Neural cell (in vitro differentiated cells): ENCODE results near the gene NUDT1. TPM values are rescaled to one million over a fixed set of nuclear protein-coding genes. Genes with fewer than 3 reads are reported as not detected.

Experiments used
- H2AFZ ChIP-seq: fragments of 200-600, 300-800 bp; sonication (generic), shearing (Covaris generic); 2 replicates; pipeline ENCODE4 v1.6.0; 2014; ENCODE audit warnings: low read depth, mild to moderate bottlenecking, antibody characterized with exemption, low read length, moderate library complexity
- H3F3A ChIP-seq: fragments of 200-600 bp; shearing (Covaris generic); 2 replicates; pipeline ENCODE4 v1.6.1; 2016; ENCODE audit warnings: mild to moderate bottlenecking, moderate library complexity, mixed read lengths, antibody characterized with exemption, low read length; ENCODE audit not compliant: insufficient read depth, poor library complexity, severe bottlenecking
- H3K27ac ChIP-seq: fragments of 200-600, 300-800 bp; sonication (generic), shearing (Covaris generic); 2 replicates; pipeline ENCODE4 v1.5.1; 2014; ENCODE audit warnings: mild to moderate bottlenecking, low read length, moderate library complexity
- H3K27me3 ChIP-seq: fragments of 300-800, 200-600 bp; sonication (generic), shearing (Covaris generic); 2 replicates; pipeline ENCODE4 v1.6.0; 2014; ENCODE audit warnings: mild to moderate bottlenecking, low read depth, low read length, moderate library complexity; ENCODE audit not compliant: insufficient read depth
- H3K36me3 ChIP-seq: fragments of 300-800, 200-600 bp; sonication (generic), shearing (Covaris generic); 2 replicates; pipeline ENCODE4 v1.5.1; 2014; ENCODE audit warnings: mild to moderate bottlenecking, antibody characterized with exemption, low read length, moderate library complexity; ENCODE audit not compliant: insufficient read depth
- H3K4me2 ChIP-seq: fragments of 300-800, 200-600 bp; sonication (generic), shearing (Covaris generic); 2 replicates; pipeline ENCODE4 v1.6.0; 2014; ENCODE audit warnings: mild to moderate bottlenecking, low read length
- H3K4me3 ChIP-seq: fragments of 300-800, 200-600 bp; sonication (generic), shearing (Covaris generic); 2 replicates; pipeline ENCODE4 v1.5.1; 2014; ENCODE audit warnings: mild to moderate bottlenecking, low read length, moderate library complexity
- H3K79me2 ChIP-seq: fragments of 200-600 bp; shearing (Covaris generic); replicated peaks from 2 replicates; pipeline ENCODE4 v1.6.0; 2014; ENCODE audit warnings: mild to moderate bottlenecking, low read length, moderate library complexity; ENCODE audit not compliant: insufficient read depth
- H3K9ac ChIP-seq: fragments of 300-800, 200-600 bp; sonication (generic), shearing (Covaris generic); 2 replicates; pipeline ENCODE4 v1.6.1; 2016; ENCODE audit warnings: mild to moderate bottlenecking, low read length, mixed read lengths
- H3K9me2 ChIP-seq: fragments of 200-600 bp; shearing (Covaris generic); 2 replicates; pipeline ENCODE4 v1.6.1; 2016; ENCODE audit warnings: mild to moderate bottlenecking, low read length, mixed read lengths; ENCODE audit not compliant: insufficient read depth
- H3K9me3 ChIP-seq: fragments of 200-600, 300-800 bp; sonication (generic), shearing (Covaris generic); 2 replicates; pipeline ENCODE4 v1.6.1; 2016; ENCODE audit warnings: mild to moderate bottlenecking, mixed run types, low read length, moderate library complexity, mixed read lengths
- H4K20me1 ChIP-seq: fragments of 200-600 bp; shearing (Covaris generic); 2 replicates; pipeline ENCODE4 v1.6.1; 2016; ENCODE audit warnings: mild to moderate bottlenecking, mixed run types; ENCODE audit not compliant: insufficient read depth
- EP300 ChIP-seq: fragments of 450-650 bp; conservative IDR thresholded peaks from 2 replicates; pipeline ENCODE4 v1.6.1; 2014; ENCODE audit warnings: antibody characterized with exemption, mild to moderate bottlenecking, moderate library complexity; ENCODE audit not compliant: poor library complexity, severe bottlenecking
- EZH2 ChIP-seq: fragments of 200-600, 300-800 bp; shearing (Covaris generic), sonication (generic); IDR thresholded peaks from 2 replicates; pipeline ENCODE4 v1.6.1; 2014; ENCODE audit warnings: antibody characterized with exemption, low read length, borderline replicate concordance, mild to moderate bottlenecking; ENCODE audit not compliant: insufficient read depth, poor library complexity, severe bottlenecking
- MXI1 ChIP-seq: fragments of 450-650 bp; conservative IDR thresholded peaks from 2 replicates; pipeline ENCODE4 v1.6.1; 2014; ENCODE audit warnings: antibody characterized with exemption, mild to moderate bottlenecking; ENCODE audit not compliant: poor library complexity, severe bottlenecking
- POLR2AphosphoS5 ChIP-seq: IDR thresholded peaks from 2 replicates; pipeline ENCODE4 v1.6.1; 2012
- RAD21 ChIP-seq: fragments of 450-650 bp; conservative IDR thresholded peaks from 2 replicates; pipeline ENCODE4 v1.6.1; 2014; ENCODE audit warnings: antibody characterized with exemption, mild to moderate bottlenecking, moderate library complexity
- REST ChIP-seq: IDR thresholded peaks from 2 replicates; pipeline ENCODE4 v1.6.1; 2012; ENCODE audit warnings: borderline replicate concordance
- SMC3 ChIP-seq: fragments of 450-650 bp; conservative IDR thresholded peaks from 2 replicates; pipeline ENCODE4 v1.6.1; 2014; ENCODE audit warnings: antibody characterized with exemption, mild to moderate bottlenecking, moderate library complexity; ENCODE audit not compliant: poor library complexity
- TAF1 ChIP-seq: IDR thresholded peaks from 2 replicates; pipeline ENCODE4 v1.6.1; 2012; ENCODE audit warnings: low read depth
- polyA plus RNA-seq: library from polyadenylated mRNA; depleted of rRNA; stranded (reverse); fragments of >200 nt; gene quantifications from 2 replicates; pipeline ENCODE4 v1.2.3, GENCODE V29; 2014
- TF ChIP-seq, protein P1 (sequence below): fragments of 450-650 bp; IDR thresholded peaks from 2 replicates; pipeline ENCODE4 v1.5.1; 2014; ENCODE audit warnings: antibody characterized with exemption, mild to moderate bottlenecking, moderate library complexity; ENCODE audit not compliant: poor library complexity, severe bottlenecking

Gene NUDT1
- polyA plus RNA-seq, 1 donor from 2014 or later = 67.8 TPM

GRCh38 chr7:2287745-2288144 lies 45.7 kb downstream of the NUDT1 start:
- H3K9me2 ChIP-seq = no peaks in the 10 kb centered on the region
- TF ChIP-seq, protein P1, sequence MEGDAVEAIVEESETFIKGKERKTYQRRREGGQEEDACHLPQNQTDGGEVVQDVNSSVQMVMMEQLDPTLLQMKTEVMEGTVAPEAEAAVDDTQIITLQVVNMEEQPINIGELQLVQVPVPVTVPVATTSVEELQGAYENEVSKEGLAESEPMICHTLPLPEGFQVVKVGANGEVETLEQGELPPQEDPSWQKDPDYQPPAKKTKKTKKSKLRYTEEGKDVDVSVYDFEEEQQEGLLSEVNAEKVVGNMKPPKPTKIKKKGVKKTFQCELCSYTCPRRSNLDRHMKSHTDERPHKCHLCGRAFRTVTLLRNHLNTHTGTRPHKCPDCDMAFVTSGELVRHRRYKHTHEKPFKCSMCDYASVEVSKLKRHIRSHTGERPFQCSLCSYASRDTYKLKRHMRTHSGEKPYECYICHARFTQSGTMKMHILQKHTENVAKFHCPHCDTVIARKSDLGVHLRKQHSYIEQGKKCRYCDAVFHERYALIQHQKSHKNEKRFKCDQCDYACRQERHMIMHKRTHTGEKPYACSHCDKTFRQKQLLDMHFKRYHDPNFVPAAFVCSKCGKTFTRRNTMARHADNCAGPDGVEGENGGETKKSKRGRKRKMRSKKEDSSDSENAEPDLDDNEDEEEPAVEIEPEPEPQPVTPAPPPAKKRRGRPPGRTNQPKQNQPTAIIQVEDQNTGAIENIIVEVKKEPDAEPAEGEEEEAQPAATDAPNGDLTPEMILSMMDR = no peak
- TF ChIP-seq EP300 (no peak), POLR2AphosphoS5 (no peak), EZH2 (no peak), TAF1 (no peak), REST (no peak), MXI1 (no peak), SMC3 (no peak), RAD21 (no peak)
- H4K20me1 ChIP-seq = no peaks in the 10 kb centered on the region
- H3K79me2 ChIP-seq = no peaks in the 10 kb centered on the region
- no peak overlapping the region for H3K4me2 ChIP-seq
- no peak overlapping the region for H3K9ac ChIP-seq
- no peak overlapping the region for H3K4me3 ChIP-seq
- H3K36me3 ChIP-seq = no peaks in the 10 kb centered on the region
- H2AFZ ChIP-seq = no peak overlapping the region
- H3K27ac ChIP-seq = no peak overlapping the region
- H3F3A ChIP-seq = no peaks in the 10 kb centered on the region
- H3K27me3 ChIP-seq = no peaks in the 10 kb centered on the region
- H3K9me3 ChIP-seq = no peaks in the 10 kb centered on the region

- H3F3A ChIP-seq = no peaks in the 10 kb centered on the region
- H3K4me3 ChIP-seq = no peak overlapping the region
- no peaks in the 10 kb centered on the region for H4K20me1 ChIP-seq
- no peak overlapping the region for H3K4me2 ChIP-seq
- H2AFZ ChIP-seq = no peak overlapping the region
- H3K36me3 ChIP-seq = no peaks in the 10 kb centered on the region
- H3K9ac ChIP-seq = no peak overlapping the region
- H3K9me3 ChIP-seq = no peaks in the 10 kb centered on the region
- no peak for TF ChIP-seq EP300
- TF ChIP-seq REST = no peak
- TF ChIP-seq MXI1 = no peak
- TF ChIP-seq, protein P1 = no peak
- TF ChIP-seq RAD21 = no peak
- no peak for TF ChIP-seq TAF1
- no peak for TF ChIP-seq EZH2
- no peak for TF ChIP-seq POLR2AphosphoS5
- TF ChIP-seq SMC3 = no peak
- no peaks in the 10 kb centered on the region for H3K9me2 ChIP-seq
- H3K27me3 ChIP-seq = no peaks in the 10 kb centered on the region
- no peaks in the 10 kb centered on the region for H3K79me2 ChIP-seq
- no peak overlapping the region for H3K27ac ChIP-seq
Observed at GRCh38 chr7:2288503-2288902, 46.5 kb downstream of the NUDT1 start.
